ENCODE data around the gene SPAG8.

DNA sequence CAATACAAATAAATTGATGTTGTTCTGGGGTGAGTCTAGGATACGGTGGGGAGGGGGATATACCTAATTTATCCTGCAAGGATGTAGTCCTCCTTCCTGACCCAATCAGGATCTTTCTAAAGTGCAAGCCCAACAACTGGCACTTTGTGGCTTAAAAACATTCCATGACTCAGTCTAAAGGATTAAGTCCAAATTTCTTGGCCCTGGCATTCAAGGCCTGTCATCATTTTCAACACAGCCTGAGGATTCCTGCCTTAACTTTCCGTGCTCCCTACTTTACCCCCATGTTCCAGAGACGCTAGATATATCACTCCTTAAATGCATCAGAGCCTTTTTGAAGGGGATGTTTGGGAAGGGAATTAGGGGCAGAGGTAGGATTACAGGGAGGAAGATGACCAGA, 15.4 kb upstream of the SPAG8 start:
- TF ChIP-seq, protein P1, sequence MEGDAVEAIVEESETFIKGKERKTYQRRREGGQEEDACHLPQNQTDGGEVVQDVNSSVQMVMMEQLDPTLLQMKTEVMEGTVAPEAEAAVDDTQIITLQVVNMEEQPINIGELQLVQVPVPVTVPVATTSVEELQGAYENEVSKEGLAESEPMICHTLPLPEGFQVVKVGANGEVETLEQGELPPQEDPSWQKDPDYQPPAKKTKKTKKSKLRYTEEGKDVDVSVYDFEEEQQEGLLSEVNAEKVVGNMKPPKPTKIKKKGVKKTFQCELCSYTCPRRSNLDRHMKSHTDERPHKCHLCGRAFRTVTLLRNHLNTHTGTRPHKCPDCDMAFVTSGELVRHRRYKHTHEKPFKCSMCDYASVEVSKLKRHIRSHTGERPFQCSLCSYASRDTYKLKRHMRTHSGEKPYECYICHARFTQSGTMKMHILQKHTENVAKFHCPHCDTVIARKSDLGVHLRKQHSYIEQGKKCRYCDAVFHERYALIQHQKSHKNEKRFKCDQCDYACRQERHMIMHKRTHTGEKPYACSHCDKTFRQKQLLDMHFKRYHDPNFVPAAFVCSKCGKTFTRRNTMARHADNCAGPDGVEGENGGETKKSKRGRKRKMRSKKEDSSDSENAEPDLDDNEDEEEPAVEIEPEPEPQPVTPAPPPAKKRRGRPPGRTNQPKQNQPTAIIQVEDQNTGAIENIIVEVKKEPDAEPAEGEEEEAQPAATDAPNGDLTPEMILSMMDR (IDR thresholded peaks at IDR 0.05) = no peak
- TF ChIP-seq POLR2A (IDR thresholded peaks at IDR 0.05) = no peak

Measured in Peyer's patch (tissue), 4 donors.